ENCODE data around the gene UBALD1. TPM values are rescaled to one million over a fixed set of nuclear protein-coding genes. Genes with fewer than 3 reads are reported as not detected.
A peak's percentile ranks its signal among the peaks of the same experiment; 100 is the strongest.
"Not testable (repeated sequence)": the region's sequence is repeated elsewhere in the genome, so short reads cannot be mapped to it uniquely, and the experiment has no call there.

UBALD1 gene
- total RNA-seq, 1 experiment from 2014 or later = 15.6 TPM

DNA sequence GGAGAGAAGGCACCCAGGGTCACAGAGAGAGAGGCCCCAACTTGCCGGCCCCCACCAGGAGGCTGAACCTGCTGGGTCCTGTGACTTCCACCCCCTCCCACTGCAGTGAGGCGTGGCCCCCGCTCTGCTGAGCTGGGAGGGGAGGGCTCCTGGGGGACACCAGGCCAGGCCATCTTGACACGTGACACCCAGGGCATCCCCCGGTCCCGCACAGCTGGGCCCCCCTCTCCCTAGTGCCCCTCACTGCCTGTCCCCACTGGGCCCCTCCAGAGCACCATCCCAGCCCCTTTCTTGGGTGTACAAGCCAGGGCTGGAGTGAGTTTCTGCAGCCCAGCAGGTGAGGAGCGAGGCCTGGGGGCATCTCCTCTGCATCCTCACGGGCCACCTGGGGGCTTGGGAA is 12.4 kb downstream of the UBALD1 start:
- DNase-seq (ENCODE audit: low spot score) = no peak
- in situ Hi-C loops (cut with HindIII; ENCODE audit: low sequenced_read_pairs) = no loop called here

DNA sequence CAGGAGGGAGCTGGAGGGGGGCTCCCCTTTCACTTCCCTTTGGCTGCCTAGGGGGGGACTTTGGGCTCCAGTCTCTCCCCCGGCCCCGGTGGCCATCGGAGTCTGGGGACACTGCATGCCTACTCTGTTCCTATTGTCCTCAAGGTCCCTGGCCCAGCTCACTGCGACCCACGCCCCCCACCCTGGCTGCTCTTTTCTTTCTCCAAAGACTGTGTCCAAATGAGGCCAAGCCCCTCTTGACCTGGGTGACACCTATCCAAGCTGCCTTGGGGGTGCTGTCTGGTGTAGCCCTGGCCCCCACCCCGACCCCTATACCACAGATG is 12.9 kb downstream of the UBALD1 start:
- in situ Hi-C loops (cut with HindIII; ENCODE audit: low sequenced_read_pairs) = no loop called here
- DNase-seq (ENCODE audit: low spot score) = no peak

DNA sequence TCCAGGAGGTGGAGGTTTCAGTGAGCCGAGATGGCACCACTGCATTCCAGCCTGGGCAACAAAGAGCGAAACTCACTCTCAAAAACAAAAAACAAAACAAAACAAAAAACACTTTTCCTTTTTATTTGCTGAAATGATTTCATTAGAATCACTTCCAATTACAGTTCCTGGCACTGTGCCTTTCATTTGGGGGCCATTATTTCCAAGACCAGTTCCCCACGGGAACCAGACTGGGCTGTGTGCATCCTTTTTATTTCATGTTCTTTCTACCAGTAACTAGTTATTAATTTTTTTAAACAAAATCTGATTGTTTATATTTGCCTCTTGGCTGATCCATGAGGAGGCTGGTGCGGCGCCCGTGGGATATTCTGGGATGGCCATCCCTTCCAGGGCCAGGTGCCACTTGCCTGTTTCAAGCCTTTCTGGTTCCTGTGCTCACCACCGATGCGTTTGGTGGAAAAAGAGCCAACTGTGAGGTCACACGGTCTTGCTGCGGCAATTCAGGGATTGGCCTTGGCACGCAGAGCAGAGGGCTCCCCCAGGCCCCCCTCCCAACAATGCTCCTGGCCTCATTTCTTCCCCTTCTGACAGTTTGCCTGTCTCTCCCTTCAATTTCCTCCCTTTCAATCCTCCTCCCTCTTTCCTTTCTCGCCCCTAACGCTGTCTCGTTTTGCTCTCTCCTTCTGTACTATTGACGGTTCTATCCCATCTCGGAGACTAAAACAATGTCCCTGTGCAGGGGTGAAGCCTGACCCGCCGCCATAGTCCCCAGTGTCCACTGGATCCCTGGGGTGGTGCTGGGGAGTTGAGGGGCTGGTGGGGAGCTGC is 13.4 kb downstream of the UBALD1 start:
- peak; percentile 96 for DNase-seq (ENCODE audit: low spot score)
- in situ Hi-C loops (cut with HindIII; ENCODE audit: low sequenced_read_pairs) = no loop called here

DNA sequence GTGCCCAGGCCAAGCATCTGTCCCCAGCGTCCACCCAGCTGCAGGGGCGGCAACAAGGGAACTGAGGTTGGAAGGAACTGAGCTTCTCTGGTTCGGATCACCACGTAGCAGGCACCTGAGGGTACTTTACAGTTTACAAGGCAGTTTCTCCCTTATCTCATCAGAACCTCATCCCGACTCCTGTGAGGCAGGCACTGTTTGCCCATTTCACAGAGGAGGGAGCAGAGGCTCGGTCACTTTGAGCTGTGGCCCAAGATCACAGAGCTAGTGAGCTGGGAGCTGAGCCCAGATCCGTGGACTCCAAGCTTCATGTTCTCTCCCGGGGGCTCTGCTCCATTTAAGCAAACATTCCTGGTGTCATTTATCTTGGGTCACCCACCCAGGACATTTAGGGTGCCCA is 15.1 kb downstream of the UBALD1 start:
- DNase-seq (ENCODE audit: low spot score) = no peak
- in situ Hi-C loops (cut with HindIII; ENCODE audit: low sequenced_read_pairs) = no loop called here

DNA sequence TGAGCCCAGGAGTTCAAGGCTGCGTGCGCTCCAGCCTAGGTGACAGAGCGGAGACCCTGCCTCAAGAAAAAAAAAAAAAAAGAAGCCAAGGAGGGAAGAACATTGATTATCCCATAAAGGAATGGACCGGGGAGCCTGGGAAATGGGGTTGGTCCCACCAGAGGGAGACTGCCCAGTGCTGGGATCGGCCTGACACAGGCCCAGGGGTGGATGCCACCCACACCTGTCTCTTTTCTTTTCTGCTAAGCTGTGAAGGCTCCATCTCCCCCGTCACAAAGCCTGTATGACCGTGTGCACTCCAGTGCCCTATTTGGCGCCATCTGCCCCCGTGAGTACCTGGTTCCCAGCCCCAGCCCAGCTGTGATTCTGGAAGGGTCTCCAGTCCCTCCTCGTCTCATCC is 15.7 kb downstream of the UBALD1 start:
- in situ Hi-C loops (cut with HindIII; ENCODE audit: low sequenced_read_pairs) = no loop called here
- DNase-seq (ENCODE audit: low spot score) = no peak

DNA sequence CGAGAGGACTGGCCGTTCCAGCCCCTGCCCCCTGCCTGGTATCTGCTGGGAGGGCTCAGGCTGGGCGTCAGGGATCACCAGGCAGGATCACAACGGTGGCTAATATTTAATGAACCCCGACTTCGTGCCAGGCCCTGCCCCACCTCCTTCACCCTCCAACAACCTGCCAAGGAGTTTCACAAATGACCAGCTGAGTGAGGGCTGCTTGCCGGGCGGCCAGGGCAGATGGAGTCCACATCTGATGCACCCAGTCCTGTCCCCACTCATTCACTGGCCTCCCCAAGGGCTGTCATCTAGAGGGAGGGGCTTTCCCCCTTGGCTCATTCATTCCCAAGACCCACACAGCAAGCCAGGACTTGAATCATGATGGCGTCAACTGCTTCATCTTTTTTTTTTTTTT is 17.5 kb downstream of the UBALD1 start:
- in situ Hi-C loops (cut with HindIII; ENCODE audit: low sequenced_read_pairs) = no loop called here

DNA sequence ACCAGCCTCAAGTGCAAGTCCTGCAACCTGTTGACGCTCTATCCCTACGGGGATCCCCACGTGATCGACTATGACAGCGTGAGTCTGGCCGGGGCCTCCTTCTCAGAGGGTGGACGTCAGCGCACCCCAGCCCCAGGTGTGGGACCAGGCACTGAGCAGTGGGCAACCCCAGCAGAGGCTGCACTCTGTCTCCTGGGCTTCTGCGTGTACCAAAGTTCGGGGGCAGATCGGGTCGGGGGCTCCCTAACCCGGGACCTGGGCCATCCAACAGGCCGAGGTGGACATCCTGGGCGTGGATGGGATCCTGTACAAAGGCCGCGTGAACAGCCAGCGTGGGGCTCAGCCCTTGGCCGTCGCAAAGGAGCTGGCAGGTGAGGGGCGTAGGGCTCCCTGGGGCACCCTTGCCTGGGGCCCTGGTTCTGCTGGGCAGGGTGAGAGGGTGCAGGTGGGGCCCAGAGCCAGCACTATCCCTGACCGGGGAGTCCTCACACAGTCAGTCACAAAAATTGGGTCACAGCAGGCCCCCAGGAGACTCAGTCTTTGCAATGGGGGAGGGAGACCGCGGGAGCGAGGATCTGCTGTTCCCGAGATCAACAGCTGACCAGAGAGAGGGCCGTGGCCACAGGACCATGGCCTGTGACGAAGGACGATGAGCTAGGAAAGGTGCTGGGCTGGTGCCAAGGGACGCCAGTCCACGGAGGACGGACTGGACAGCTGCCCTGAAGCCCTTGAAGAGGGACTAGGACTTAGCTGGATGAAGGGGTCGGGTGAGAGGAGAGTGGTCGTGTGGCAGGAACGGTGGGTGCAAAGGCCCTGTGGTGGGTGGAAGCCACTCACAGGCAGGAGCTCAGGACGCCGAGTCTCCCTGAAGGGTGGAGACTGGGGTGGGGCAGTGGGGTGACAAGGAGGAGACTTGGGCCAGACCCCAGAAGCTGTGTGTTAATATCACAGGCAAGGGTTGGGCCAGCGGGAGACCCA is 20.0 kb downstream of the UBALD1 start:
- in situ Hi-C loops (cut with HindIII; ENCODE audit: low sequenced_read_pairs) = no loop called here
- DNase-seq (ENCODE audit: low spot score) = no peak

More for the DNA sequence above, 17.5 kb downstream of the UBALD1 start:
- no peak for DNase-seq (ENCODE audit: low spot score)

DNA sequence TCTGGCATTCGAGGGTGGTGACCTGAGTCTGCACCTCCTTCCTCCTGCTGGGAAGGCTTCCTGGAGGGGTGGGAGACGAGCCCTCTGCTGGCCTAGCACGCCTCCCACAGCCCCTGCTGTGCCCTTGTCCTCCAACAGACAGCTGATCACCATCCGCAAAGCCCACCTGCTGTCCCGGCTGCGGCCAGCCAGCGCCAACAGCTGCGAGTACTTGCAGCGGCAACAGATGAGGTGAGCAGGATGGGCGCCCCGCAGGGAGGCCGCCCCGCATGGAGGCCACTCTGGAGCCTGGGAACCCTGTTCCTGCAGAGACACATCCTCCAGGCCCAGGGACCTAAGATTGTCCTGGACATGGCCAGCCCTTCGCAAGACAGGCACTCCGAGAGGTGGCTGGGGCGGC is 21.6 kb downstream of the UBALD1 start:
- in situ Hi-C loops (cut with HindIII; ENCODE audit: low sequenced_read_pairs) = no loop called here
- DNase-seq (ENCODE audit: low spot score) = no peak

DNA sequence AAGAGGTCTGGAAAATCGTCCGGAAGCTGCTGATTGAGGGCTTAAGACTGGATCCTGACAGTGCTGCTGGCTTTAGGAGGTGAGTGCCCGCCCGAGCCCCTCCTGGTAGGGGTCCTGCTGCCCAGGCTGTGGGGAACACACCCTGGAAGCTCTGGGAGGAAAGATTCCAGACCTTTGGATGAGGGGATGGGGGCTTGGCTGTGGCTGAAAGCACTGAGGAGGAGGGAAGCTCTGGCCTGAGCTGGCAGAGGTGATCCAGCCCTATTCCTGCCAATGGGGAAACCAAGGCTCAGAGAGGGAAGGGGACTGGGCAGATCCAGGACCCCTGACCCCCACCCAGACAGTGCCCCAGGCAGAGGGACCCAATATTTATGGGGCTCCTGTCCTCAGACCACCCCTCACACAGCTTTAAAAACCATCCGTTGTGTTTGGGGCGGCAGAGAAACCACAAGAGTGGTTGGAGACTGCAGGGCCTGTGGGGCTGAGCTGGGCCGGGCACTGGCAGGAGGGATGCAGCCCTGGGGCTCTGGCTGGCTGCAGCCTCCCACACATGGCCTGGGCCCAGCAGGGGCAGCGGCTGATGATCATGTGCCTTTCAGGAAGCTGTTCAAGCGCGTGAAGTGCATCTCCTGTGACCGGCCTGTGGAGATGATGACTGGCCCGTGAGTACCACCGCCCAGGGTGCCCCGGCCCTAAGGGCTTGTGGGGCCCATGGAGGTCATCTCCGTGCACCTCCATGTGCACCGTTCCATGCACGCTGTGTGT is 22.8 kb downstream of the UBALD1 start:
- in situ Hi-C loops (cut with HindIII; ENCODE audit: low sequenced_read_pairs) = no loop called here
- DNase-seq (ENCODE audit: low spot score) = no peak

DNA sequence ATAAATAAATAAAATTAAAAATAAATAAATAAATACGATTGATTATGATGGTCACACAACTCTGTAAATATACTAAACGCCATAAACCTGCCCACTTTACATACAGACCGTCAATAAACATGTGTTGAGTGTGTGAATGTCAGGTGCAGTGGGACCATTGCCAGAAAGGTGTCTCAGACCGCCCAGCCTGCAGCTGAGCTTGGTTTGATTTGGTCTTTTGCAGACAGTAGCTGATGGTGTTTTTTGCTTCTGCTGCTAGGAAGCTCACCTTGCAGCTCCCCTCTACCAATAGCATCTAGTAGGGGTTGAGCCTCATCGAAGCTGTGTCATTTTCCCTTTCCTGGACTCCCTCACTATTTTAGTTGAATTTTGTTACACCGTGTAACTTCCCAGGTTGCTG is 23.5 kb downstream of the UBALD1 start:
- no peak for DNase-seq (ENCODE audit: low spot score)
- in situ Hi-C loops (cut with HindIII; ENCODE audit: low sequenced_read_pairs) = no loop called here

DNA sequence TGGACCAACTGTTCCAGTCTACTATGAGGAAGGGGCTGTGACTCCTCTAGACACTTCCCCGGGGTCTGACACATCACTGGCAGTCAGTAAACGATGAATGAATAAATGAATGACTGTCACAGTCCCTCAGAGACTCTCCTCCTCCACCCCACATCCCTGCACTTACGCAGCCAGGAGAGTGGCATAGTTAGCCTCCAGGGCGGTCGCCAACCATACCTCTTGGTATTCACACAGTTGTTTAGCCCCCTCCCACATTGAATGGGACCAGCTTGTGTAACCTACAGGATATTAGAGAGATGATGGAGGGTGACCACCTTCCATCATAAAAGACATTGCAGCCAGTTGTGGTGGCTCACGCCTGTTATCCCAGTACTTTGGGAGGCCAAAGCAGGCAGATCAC is 25.7 kb downstream of the UBALD1 start:
- in situ Hi-C loops (cut with HindIII; ENCODE audit: low sequenced_read_pairs) = no loop called here
- DNase-seq (ENCODE audit: low spot score) = no peak

DNA sequence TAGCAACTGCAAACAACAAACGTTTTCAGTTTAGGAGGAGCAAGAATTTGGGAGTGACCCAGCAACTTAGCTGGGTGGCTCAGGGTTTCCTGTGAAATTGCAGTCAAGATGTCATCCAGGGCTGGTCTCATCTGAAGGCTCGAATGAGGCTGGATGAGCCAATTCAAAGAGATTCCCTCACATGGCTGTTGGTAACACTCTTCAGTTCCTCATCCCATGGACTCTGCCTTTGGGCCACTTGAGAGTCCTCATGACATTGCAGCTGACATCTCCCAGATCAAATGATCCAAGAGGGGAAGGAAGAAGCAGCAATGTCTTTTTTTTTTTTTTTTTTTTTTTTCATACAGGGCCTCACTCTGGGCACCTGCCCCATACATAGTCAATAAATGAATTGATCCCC is 26.3 kb downstream of the UBALD1 start:
- DNase-seq (ENCODE audit: low spot score) = no peak
- in situ Hi-C loops (cut with HindIII; ENCODE audit: low sequenced_read_pairs) = no loop called here

DNA sequence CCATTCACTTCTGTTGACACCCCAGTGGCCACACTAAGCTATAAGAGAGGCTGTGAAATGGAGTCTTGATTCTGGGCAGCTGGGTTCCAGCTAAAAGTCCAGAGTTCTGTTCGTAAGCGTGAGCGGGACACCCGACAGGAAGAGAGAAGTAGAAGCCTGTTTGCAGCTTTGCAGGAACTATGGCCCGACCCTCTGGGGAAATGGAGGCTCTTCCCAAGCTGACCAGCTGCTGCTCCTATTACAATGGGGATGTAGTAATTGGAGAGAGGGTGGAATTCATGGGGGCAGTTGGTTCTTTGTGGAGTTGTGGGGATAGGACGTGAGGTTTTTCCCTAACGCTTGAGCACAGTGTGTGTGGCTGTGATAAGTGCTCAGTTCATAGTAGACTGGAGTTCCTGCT is 28.4 kb downstream of the UBALD1 start:
- in situ Hi-C loops (cut with HindIII; ENCODE audit: low sequenced_read_pairs) = no loop called here
- no peak for DNase-seq (ENCODE audit: low spot score)

DNA sequence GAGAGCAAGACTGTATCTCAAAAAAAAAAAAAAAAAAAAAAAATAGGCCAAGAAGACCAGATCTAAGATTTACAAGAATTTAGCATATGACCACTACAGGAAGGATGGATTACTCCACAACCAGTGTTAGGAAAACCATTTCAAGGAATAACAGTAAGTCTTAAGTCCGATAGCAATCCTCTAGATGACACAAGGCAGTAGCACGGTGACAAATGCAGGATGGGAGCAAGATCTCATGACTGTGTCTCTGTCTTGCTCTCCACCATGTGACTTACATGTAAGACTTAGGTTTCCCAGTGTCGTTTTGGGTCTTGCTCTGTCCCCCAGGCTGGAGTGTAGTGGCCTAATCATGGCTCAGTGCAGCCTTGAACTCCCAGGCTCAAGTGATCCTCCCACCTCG is 30.8 kb downstream of the UBALD1 start:
- in situ Hi-C loops (cut with HindIII; ENCODE audit: low sequenced_read_pairs) = no loop called here

DNA sequence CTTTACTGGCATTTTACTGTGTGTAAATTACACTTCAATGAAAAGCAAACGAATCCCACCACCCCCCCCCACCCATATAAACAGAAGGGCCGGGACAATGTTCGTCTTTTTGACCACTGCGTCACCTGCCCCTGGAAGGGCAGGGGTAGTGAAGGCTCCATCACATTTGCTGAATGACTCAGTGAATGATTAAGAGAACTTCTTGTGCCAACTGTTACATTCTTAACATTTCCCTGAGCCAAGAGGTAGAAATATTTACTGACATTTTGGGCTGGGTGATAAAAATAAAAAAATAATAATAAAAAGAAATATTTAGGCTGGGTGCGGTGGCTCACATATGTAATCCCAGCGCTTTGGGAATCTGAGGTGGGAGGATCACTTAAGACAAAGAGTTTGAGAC is 34.4 kb downstream of the UBALD1 start:
- in situ Hi-C loops (cut with HindIII; ENCODE audit: low sequenced_read_pairs) = no loop called here
- DNase-seq (ENCODE audit: low spot score) = no peak

More for the DNA sequence above, 30.8 kb downstream of the UBALD1 start:
- DNase-seq (ENCODE audit: low spot score) = no peak

DNA sequence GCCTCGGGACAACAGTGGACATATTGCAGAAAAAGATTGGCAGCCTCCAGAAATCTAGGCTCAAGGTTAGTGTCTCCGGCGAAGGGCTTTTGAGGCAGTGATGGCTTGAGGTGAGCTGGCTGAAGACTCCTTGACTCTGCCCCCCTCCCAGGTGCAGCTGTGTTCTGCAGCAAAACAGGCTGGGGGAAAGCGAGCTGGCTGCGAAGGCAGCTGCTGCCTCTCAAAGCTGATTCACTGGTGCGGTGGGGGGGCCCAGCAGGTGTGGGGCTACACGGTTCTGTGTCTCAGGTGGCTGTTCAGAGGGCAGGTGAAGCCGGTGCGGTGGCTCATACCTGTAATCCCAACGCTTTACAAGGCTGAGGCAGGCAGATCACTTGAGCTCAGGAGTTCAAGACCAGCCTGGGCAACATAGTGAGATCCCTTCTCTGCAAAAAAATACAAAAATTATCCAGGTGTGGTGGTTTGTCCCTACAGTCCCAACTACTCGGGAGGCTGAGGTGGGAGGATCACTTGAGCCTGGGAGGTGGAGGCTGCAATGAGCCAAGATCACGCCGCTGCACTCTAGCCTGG is 35.6 kb downstream of the UBALD1 start:
- in situ Hi-C loops (cut with HindIII; ENCODE audit: low sequenced_read_pairs) = no loop called here
- no peak for DNase-seq (ENCODE audit: low spot score)

DNA sequence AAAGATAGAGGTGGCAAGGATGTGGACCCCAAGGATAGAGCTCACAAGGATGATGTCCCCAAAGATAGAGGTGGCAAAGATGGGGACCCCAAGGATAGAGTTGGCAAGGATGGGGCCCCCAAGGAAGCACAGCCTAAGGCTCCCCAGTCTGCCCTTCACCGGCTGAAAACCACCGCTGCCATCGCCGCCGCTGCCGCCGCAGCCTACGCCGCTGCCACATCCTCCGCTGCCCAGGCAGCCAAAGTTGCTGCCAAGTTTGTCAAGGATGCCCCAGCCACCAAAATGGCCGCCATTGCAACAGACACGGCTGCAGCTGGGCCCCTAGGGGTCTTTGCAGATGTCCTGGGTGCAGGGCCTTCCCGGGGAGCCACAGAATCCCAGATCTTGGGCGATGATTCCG is 38.7 kb downstream of the UBALD1 start:
- DNase-seq (ENCODE audit: low spot score) = no peak
- in situ Hi-C loops (cut with HindIII; ENCODE audit: low sequenced_read_pairs) = no loop called here

DNA sequence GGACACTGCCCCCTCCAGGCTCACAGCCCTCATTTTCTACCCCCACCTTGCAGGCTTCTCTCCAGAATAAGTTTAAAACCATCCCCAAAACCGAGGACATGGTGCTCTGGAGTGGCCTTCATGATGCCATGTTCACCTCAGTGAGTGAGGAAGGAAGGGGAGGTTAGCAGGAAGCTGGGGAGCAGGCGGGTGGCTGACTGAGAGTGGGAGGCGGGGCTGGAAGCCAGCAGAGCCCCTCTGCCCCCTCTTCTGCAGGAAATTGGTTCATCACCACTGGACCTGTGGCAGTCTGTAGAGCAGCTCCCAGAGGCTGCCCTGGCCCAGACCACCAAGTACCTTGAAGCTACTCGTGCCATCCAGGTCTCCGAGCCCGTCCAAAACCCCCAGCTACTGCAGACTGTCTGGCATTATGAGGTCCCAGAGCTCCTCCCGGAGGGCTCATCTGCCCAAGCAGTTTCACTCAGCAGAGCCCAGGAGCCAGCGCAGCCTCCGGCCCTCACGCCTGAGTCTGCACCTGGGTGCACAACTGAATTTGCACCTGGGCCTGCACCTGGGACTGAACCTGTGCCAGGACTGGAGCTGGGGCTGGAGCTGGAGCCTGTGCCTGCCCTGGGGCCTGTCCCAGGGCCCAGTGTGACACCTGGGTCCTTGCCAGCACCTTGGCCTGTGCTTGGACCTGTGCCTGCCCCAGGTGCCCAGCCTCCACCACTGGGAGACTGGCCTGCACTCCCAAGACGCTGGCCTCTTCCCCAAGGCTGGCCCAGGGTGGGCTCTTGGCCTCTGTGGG is 39.6 kb downstream of the UBALD1 start:
- DNase-seq (ENCODE audit: low spot score) = no peak
- in situ Hi-C loops (cut with HindIII; ENCODE audit: low sequenced_read_pairs) = no loop called here

DNA sequence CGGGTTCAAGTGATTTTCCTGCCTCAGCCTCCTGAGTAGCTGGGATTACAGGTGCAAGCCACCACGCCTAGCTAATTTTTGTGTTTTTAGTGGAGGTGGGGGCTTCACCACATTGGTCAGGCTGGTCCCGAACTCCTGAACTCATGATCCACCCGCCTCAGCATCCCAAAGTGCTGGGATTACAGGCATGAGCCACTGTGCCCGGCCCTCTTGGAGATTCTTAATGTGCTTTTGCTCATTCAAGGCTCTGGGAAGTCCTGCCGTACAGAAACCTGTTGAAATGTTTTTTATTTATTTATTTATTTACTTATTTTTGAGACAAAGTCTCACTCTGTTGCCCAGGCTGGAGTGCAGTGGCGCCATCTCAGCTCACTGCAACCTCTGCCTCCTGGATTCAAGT is 40.8 kb downstream of the UBALD1 start:
- DNase-seq (ENCODE audit: low spot score); in situ Hi-C loops (cut with HindIII; ENCODE audit: low sequenced_read_pairs): not testable (repeated sequence)
